Erythroblast (primary cell): ENCODE data around the gene TFE3.

Experiments used
- DNase-seq, 2 experiments: peaks; one replicate each; lab custom pipeline; 2025; lab: John Stamatoyannopoulos, UW
- GATA1 ChIP-seq: IDR thresholded peaks from 2 replicates; pipeline ENCODE4 v1.6.1; 2011; ENCODE audit warnings: low read depth, mild to moderate bottlenecking, control low read depth, low read length, moderate library complexity
- POLR2A ChIP-seq: IDR thresholded peaks from 2 replicates; pipeline ENCODE4 v1.6.1; 2011; ENCODE audit warnings: mild to moderate bottlenecking, low read length

TFE3 gene

DNA sequence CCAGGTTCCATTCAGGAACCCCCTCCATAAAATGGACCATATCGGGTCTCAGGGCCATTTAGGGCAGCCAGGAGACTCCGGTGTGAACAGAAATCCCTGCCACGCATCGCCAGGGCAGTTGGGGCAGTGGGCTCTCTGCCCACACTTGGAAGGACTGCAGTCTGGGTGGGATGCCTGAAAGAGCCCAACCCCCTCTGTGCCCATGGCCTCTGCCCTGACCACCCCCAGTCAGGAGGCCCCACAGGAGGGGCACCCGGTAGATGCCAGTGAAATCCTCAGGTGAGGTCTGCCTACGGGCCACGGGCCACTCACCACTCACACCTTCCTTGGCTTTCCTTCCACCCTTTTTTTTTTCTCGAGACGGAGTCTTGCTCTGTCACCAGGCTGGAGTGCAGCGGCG is 25.9 kb upstream of the TFE3 start:
- no peak for DNase-seq
- TF ChIP-seq GATA1 (no peak), POLR2A (no peak)

- DNase-seq: no peak
- TF ChIP-seq GATA1 (no peak), POLR2A (no peak)
Measured at GRCh38 chrX:49067285-49068120, 24.3 kb upstream of the TFE3 start.

GRCh38 chrX:49066690-49067089 is 23.5 kb upstream of the TFE3 start:
- DNase-seq: no peak
- no peak for TF ChIP-seq GATA1
- no peak for TF ChIP-seq POLR2A

- TF ChIP-seq POLR2A (no peak), GATA1 (no peak)
- no peak for DNase-seq
Measured at GRCh38 chrX:49066278-49066677, 23.1 kb upstream of the TFE3 start.

GRCh38 chrX:49064735-49065134 is 21.6 kb upstream of the TFE3 start:
- TF ChIP-seq GATA1 (no peak), POLR2A (no peak)
- no peak for DNase-seq

GRCh38 chrX:49064303-49064702 is 21.1 kb upstream of the TFE3 start:
- DNase-seq: no peak
- TF ChIP-seq POLR2A (no peak), GATA1 (no peak)

GRCh38 chrX:49063715-49064114 is 20.6 kb upstream of the TFE3 start:
- no peak for DNase-seq
- no peak for TF ChIP-seq GATA1
- no peak for TF ChIP-seq POLR2A

GRCh38 chrX:49061916-49062315 is 18.8 kb upstream of the TFE3 start:
- no peak for DNase-seq
- TF ChIP-seq GATA1: no peak

GRCh38 chrX:49061490-49061889 is 18.3 kb upstream of the TFE3 start:
- TF ChIP-seq POLR2A (no peak), GATA1 (no peak)
- no peak for DNase-seq

DNA sequence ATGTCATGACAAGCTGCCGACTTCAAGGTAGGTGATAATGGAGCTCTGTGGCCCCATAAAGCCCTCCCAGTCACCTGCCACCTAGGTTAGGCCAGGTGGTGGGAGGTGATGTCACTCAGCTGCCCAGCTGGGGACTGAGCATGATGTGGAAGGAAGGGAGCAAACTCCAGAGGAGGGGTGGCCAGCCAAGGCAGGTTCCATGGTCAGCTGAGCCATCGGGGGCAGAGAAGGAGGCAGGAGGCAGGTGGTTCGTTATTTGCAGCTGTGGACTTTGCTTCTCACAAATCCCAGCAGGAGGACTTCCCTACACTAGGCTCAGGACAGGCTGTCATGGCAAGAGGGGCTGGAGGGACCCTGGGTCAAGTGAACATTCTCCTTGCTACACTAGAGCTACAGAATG is 17.8 kb upstream of the TFE3 start:
- no peak for DNase-seq
- no peak for TF ChIP-seq GATA1
- TF ChIP-seq POLR2A: no peak

GRCh38 chrX:49059681-49060085 is 16.5 kb upstream of the TFE3 start:
- no peak for DNase-seq
- no peak for TF ChIP-seq POLR2A
- no peak for TF ChIP-seq GATA1

GRCh38 chrX:49059201-49059600 is 16.0 kb upstream of the TFE3 start:
- no peak for TF ChIP-seq GATA1
- TF ChIP-seq POLR2A: no peak
- no peak for DNase-seq

- DNase-seq: no peak
- no peak for TF ChIP-seq POLR2A
- no peak for TF ChIP-seq GATA1
Measured at GRCh38 chrX:49058794-49059193, 15.6 kb upstream of the TFE3 start, which contains the start of gene CCDC120. CCDC120 (plus strand) TSS chrX:49058999; CDS start chrX:49062042, 3,043 bp downstream.

DNA sequence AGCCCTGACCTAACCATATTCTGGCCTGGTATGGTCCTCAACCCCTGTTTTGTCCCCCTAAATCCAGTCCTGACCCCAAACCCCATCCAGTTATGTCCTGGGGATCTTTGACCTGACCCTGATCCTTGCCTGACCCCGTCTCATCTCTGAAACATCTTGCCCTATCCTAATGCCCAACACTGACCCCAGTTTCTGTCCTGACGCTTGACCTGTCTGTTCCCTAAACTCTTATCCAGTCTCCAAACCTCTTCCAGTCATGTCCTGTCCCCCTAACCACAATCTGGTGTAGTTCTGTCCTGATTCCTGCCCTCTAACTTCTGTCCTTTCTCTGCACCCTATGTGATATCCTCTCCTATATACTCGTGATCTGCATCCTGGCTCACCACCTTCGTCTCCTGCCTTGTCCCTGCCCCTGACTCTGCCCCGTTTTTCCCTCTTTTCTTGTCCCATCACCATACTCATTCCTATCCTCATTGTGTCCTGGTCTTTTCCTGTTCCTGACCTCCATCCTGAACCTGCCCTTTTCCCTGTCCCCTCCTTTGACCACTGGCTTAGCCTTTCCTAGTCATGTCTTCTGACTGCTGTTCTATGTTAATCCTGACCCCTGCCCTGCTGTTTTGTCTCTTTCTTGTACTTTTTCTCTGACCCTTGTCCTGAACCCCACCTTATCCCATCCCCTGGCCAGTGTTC is 11.1 kb upstream of the TFE3 start:
- no peak for DNase-seq
- no peak for TF ChIP-seq GATA1
- no peak for TF ChIP-seq POLR2A
